GF-D8 (cell line): ENCODE data around the gene INTS13.
"Not testable (repeated sequence)": the region's sequence is repeated elsewhere in the genome, so short reads cannot be mapped to it uniquely, and the experiment has no call there.

Source experiments
- DNase-seq: peaks from one replicate; lab custom pipeline; 2025; lab: John Stamatoyannopoulos, UW

The INTS13 gene

DNA sequence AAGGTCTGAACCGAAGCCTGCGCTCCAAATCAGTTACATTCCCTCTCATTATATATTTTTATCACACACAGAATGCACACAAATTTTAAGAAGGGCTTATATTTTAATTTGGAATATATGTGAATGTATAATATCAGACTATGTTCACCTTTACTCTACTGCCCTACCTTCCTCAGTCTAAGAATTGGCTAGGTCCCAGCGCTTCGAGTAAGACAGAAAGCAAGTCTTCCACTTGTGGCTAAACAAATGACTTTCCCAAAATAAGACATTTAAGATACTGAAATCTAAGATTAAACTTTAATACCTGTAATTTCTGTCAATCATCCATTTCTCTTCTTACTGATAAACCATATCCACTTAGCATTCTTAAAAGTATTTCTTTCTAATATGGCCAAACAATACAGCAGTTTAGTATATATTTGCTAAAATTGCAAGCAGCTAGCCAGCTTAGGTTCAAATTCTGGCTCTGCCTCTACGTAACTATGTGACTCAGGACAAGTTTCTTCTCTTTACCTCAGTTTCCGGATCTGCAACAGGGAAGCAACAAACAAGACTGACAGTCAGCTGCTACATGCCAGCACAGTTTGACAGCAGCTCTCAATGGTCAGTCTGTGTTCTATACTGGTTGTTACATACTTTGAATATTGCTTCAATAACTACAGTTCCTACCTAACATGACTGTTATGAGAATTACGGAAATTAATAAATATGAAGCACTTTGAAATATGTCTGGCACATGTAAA lies 2.0 kb downstream of the INTS13 start:
- DNase-seq, result no peak

GRCh38 chr12:26929590-26929989 lies 8.2 kb downstream of the INTS13 start:
- DNase-seq, result no peak

DNA sequence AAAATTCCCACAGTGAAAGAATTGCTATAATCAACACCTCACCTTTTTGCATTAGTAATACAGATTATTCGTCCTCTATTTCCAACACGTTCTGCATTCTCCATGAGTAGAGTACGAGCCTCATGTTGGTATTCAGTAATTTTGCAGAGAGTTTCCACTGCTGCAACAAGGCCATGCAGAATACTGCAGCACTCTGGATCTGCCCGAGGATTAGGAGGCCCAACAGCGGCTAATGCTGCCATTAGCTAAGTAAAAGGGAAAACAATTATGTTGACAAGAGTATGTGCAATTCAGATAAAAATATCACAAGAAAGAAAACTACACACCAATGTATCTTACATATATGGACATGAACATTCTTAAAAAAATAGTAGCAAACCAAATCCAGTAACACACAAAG lies 9.1 kb downstream of the INTS13 start:
- no peak for DNase-seq

- no peak for DNase-seq
These were observed 15.9 kb downstream of the INTS13 start for GRCh38 chr12:26921886-26922285.

DNA sequence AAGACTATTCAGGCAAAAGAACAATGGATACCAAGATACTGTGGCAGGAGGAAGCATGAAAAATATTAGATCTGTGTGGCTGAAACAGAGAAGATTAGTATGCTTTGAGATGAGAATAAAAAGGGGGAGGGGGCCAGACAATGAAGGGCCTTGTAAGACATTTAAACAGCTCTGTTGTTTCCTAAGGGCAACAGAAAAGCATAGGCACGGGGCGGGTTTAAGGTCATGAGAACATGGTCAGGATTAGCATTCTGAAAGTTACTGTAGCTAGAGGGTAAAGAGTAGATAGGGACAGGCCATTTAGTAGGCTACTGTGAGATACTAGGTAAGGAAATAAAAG lies 18.6 kb downstream of the INTS13 start:
- no peak for DNase-seq

GRCh38 chr12:26918321-26919215 lies 19.2 kb downstream of the INTS13 start:
- no peak for DNase-seq

GRCh38 chr12:26906704-26907103 lies 31.1 kb downstream of the INTS13 start:
- peak; percentile 34 for DNase-seq

GRCh38 chr12:26906024-26906423 lies 31.8 kb downstream of the INTS13 start:
- DNase-seq, result no peak

DNA sequence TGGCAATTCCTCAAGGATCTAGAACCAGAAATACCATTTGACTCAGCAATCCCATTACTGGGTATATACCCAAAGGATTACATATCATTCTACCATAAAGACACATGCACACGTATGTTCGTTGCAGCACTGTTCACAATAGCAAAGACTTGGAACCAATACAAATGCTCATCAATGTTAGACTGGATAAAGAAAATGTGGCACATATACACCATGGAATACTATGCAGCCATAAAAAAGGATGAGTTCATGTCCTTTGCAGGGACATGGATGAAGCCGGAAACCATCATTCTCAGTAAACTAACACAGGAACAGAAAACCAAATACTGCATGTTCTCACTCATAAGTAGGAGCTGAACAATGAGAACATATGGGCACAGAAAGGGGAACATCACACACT lies 34.4 kb downstream of the INTS13 start:
- not testable (repeated sequence) for DNase-seq

GRCh38 chr12:26896913-26897312 lies 40.9 kb downstream of the INTS13 start:
- no peak for DNase-seq

DNA sequence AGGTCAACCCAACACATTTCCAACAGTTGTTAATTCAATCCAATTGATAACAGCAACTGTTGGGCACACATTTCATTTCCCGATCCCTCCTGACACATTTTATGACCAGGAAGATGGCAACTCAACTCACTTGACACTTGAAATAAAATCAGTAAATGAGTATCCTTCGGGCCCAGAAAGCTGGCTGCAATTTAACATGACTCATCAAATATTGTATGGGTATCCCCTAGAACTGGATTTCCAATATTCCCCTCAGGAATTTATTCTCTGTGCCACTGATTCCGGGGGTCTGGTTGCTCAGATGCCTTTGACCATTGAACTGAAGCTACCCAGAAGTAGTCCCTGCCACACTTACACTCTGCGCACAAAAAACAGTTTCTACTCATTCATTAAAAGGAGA lies 42.1 kb downstream of the INTS13 start:
- DNase-seq, result no peak

GRCh38 chr12:26891704-26892103 lies 46.1 kb downstream of the INTS13 start:
- no peak for DNase-seq

DNA sequence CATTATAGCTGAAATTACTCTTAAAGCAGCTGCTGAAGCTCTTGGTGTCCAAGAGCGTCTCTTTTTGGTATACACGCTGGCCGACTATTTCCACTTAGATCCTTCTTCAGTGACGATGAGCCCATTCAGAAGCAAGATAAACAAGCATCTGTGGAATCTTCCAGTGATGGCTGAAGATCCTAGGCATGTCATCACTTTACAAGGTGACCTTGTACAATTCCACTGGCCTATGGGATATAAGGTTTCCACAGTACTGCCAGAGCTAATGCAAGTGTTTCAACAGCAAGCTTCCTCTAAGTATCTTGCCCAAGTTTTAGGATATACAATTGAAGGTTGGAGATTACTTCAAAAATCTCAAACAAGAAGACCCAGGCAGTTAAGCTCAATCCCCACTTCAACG lies 47.0 kb downstream of the INTS13 start:
- DNase-seq, result no peak

DNA sequence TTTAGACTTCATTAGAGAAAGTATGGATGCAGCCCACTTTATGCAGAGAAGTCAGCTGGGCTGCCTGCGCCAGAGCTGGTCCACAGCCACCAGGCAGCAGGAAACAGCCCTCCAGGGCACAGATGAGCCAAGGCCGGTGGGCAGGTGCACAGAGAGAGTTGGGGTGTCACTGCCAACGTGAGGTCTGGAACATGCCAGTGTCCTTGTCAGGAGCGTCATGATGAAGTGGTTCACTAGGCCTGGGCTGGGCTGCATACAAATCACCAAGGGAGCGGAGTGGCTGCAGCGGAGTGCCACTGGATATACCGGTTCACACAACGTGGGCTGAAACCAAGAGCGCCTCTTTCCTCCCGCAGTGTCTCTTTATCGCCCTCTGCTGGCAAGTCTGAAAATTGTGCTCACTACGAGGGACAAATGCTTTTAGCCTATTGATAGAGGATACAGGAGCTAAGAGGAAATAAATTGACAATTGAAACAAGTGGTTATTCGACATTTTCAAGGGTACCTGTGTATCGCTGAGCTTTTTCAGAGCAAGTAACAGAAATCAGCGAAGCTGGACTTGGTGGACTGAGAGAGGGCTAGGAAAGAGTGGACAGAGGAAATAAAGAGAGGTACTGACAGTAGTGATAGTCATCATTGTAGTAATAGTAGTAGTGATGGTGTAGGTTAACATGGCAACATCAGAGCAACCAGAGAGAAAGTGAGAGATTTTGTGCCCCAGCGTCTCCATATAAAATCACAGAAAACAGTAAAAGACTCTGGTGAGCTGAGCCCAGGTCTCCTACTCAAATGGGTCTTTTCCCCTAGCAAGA lies 52.8 kb downstream of the INTS13 start:
- peak; percentile 11 for DNase-seq

GRCh38 chr12:26880625-26881024 lies 57.2 kb downstream of the INTS13 start:
- DNase-seq, result no peak

DNA sequence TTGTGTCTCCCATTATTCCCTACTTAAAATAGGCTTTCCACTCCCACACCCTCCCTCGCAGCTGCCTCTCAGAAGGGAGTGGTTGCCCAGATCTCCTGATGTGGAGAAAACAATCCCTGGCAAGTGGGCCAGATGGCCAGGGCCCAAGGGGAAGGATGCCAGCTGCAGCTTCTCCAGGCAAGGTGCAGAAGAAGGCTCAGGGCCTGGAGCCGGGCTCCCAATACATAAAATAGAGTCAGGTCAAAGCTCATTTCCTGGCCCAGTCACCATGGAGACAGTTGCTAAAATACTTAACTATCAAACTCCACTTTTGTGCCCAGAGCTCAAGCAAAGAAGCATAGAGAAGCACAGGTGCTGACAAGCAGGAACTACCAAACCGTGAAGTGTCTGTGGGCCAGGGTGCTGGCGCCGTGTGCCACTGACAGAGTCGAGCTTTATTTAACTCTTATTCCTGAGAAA lies 59.1 kb downstream of the INTS13 start:
- DNase-seq, result peak; percentile 42

DNA sequence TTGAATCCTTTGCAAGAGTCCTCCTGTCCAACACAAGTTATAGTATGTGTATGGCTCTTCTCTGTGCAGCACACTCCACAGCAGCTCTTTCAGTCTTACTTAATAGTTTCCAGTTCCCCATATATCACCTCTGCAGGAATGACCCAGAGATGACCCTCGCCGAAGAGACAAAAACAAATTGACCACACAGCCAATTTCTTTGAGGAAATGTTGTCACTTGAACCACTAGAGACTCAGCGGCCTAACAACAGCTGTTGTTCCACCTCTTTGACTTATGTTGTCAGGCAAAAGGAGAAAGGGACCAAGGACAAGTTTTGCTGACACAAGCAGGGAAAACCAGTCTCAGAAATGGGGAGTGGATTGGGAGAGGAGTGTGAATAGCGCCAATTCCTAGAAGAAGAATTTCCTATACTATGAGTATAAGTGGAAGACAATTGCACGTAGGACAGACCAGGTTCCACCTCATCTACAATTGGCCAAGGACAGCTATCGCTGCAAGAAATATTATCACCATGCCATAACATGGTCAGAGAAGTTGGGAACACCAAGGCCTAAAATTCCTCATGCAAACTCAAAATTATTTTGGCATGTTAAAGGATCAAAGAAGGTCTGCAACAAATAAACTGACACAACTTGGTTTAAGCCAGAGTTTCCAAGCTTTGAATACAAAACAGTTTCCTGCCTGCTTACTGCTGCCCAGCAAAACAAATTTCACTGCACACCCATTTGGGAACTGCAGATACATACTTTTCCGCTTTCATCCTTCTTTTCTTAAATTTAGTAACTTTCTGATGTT lies 63.1 kb downstream of the INTS13 start:
- peak; percentile 85 for DNase-seq

- DNase-seq, result peak; percentile 52
These were observed 65.2 kb downstream of the INTS13 start for GRCh38 chr12:26872625-26873024.

GRCh38 chr12:26871985-26872384 lies 65.8 kb downstream of the INTS13 start:
- DNase-seq, result no peak

DNA sequence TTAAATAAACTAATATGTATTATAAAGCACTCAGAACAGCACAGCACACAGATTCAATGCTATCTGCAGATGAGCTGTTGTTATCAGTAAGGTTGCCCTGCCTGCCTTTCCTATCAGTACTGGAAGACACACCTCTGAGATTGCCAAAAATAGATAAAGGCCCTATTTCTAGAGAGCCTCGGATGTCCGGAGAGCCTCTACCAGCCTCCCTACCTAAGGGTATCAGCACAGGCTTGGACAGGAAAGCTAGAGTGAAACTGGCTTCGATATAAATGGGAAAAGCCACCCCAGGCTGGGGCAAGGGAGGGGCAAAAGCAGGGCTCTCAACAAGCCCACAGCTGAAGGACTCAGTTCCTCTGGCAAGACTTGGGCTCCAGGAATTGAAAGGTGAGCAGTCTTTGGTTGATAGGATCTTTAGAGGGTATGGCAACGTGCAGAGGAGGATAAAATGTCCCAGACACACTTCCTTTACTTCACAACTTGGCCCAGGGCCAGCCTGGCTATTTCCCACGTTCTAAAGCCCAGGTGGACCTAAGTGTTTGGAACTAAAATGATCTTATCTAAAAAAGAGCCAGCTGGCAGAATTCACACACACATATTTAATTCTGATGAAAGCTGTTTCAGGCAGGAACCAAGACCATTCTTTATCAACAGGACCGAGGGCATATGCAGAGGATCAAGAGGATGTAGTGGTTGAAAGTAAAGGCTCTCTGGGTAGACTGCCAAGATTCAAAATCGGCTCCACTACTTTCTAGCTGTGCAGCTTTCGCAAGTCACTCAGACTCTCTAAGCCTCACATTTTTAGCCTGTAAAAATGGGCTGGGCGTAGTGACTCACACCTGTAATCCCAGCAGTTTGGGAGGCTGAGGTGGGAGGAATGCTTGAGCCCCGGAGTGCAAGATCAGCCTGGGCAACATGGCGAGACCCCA lies 67.0 kb downstream of the INTS13 start:
- DNase-seq, result peak; percentile 81
